ENCODE results near the gene GLUD1.
"Not testable (repeated sequence)": the region's sequence is repeated elsewhere in the genome, so short reads cannot be mapped to it uniquely, and the experiment has no call there.

- not testable (repeated sequence) for TF ChIP-seq EZH2 (IDR thresholded peaks at IDR 0.05; ENCODE audit: borderline replicate concordance); CTCF (IDR thresholded peaks at IDR 0.05; ENCODE audit: poor library complexity); EZH2phosphoT487 (IDR thresholded peaks at IDR 0.05; ENCODE audit: low read depth, severe bottlenecking, unreplicated experiment)
Measured at GRCh38 chr10:87134440-87134839, 39.8 kb upstream of the GLUD1 start.
